OCI-M1 (cell line): ENCODE results near the gene PCNP.
A peak's percentile ranks its signal among the peaks of the same experiment; 100 is the strongest.
"Not testable (repeated sequence)": the region's sequence is repeated elsewhere in the genome, so short reads cannot be mapped to it uniquely, and the experiment has no call there.

Source experiments
- DNase-seq: peaks from one replicate; lab custom pipeline; 2025; lab: John Stamatoyannopoulos, UW

The PCNP gene

GRCh38 chr3:101567528-101568317 lies 6.3 kb upstream of the PCNP start:
- DNase-seq = no peak

DNA sequence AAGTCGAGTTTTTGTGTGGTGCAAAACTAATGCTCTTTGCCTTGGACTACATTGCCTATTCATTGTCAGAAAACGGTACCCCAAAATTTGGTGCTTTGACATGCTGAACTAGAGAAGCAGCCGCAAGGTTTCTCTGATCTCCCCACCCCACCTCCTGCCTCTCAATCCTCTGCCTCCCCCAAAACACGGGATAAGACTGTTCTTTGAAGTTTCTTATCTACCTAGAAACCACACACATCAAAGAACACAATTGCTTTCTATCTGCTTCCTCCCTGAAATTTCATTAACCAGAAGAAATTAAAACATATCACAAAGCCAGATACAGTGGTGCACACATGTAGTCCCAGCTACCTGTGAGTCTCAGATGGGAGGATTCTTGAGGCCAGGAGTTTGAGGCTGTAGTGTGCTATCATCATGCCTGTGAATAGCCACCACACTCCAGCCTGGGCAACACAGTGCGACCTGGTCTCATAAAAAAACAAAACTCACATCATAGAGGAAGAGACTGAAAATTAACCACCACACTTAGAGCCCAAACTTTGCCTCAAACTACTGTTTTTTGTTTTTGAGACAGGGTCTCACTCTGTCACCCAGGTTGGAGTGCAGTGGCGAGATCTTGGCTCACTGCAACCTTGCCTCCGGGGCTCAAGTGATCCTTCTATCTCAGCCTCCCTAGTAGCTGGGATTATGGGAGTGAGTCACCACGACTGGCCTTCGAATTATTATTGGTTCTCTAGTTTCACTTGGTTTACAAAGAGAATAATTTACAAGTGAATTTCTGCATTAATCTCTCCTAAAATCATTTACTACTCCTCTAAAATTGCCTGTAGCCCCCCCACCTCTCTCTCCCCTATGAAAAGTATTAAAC lies 2.7 kb upstream of the PCNP start:
- DNase-seq = no peak

DNA sequence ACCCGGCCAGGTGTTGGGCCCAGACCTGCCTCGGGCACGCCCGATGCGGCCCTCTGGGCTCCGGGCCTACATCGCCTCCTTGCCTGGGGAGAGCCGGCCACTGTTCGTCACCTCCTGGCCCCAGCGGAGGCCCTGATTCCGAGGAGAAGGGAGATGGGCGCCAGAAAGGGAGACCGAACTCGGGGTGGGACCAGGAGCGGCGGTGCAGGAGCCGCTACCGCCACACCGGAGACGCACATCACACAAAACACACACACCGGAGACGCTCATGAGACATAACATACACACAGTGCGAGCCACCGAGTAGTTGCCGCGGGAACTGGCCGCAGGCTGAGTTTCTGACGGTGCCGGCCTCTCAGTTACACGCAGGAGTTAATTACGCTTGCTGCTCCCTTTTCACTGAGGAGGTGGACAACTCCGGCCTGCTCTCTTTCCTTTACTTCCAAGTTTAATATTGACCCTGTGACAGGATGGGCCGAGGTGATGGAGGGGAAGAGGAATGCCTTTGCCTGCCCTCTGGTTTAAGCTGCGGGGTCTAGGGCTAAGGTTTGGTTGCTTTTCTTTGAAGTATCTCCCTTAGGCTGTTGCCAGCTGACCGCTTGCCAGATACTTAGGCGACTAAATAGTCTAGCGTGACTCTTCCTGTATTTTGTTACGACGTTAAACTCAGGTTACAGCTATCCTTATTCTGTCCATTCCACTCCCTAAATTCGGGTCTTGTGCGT lies 570 bp downstream of the PCNP start:
- peak; percentile 75 for DNase-seq

DNA sequence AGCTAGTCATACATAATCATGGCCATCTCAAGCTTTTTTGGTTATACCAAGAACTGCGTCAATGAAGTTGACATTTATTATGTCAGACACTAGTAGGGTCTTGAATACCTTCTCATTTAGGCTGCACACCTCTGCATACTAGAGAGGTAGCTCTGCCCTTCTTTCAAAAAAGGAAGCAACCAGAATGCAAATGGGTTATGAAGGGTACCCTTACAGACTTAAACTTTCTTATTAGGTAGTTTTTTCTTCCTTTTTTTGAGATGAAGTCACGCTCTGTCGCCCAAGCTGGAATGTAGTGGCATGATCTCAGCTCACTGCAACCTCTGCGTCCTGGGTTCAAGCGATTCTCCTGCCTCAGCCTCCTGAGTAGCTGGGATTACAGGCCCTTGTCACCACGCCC lies 3.3 kb downstream of the PCNP start:
- no peak for DNase-seq

GRCh38 chr3:101588616-101589015 lies 14.6 kb downstream of the PCNP start:
- no peak for DNase-seq

DNA sequence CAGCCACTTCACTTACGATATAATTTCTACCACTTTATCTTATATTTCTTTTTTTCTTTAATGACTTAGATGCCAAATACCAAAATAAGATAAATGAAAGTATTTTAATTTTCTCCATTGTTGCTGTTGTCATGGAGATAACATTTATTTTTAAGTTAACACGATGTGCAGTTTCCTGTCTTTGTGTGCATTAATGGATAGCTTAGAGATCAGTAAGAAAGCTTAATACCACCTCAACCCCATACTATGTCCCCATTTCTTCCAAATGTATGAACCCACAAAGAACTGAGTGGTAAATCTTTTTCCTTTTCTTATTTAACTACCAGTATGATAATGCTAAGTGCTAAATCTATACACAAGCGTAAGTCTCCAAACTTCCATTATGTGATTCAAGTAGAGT lies 17.1 kb downstream of the PCNP start:
- no peak for DNase-seq

- DNase-seq = no peak
Observed at GRCh38 chr3:101602731-101603130, 28.8 kb downstream of the PCNP start.

- DNase-seq = no peak
Observed at GRCh38 chr3:101603184-101603583, 29.2 kb downstream of the PCNP start.

DNA sequence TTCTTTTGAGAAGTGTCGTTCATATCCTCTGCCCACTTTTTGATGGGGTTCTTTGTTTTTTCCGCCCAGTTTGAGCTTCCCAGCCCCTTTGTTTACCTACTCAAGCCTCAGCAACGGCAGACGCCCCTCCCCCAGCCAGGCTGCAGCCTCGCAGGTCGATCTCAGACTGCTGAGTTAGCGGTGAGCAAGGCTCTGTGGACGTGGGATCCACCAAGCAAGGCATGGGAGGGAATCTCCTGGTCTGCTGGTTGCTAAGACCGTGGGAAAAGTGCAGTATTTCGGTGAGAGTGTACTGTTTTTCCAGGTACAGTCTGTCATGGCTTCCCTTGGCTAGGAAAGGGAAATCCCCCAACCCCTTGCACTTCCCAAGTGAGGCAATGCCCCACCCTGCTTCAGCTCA lies 31.4 kb downstream of the PCNP start:
- not testable (repeated sequence) for DNase-seq

- DNase-seq = no peak
Observed at GRCh38 chr3:101611023-101611422, 37.0 kb downstream of the PCNP start.

DNA sequence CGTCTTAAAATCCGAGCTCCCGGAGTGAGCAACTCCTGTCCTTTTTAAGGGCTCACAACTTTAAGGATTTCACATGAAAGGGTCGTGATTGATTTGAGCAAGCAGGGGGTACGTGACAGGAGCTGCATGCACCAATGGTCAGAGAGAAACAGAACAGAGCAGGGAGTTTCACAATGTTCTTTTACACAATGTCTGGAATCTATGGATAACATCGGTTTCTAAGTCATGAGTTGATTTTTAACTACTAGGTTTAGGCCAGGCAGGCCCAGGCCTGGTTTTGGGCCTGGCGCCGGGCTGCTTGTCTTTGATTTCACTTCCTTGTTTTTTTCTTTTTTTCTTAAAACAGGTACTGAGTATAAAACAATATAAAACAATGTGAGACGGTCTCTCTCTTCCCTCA lies 39.0 kb downstream of the PCNP start:
- DNase-seq = not testable (repeated sequence)

DNA sequence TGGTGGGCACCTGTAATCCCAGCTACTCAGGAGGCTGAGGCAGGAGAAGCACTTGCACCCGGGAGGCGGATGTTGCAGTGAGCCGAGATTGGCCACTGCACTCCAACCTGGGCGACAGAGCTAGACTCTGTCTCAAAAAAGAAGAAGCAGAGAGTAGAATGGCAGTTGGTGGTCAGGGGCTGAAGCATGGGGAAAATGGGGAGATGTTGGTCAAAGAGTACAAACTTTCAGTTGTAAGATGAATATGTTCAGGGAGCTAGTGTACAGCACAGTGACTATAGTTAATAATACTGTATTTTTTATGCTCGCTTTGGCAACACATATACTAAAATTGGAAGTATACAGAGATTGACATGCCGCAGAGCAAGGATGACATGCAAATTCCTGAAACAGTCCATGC lies 41.5 kb downstream of the PCNP start:
- no peak for DNase-seq

DNA sequence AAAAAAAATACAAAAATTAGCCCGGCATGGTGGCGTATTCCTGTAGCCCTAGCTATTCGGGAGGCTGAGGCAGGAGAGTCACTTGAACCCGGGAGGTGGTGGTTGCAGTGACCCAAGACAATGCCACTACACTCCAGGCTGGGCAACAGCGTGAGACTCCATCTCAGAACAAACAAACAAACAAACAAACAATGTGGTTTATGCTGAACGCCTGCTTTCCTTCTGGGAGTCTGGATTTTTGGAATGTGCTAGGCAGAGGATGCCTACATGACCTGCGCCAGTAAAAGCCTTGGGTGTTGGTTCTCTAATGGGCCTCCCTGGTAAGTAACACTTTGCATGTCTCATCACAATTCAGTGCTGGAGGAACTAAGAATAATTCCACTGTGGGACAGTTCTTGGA lies 43.5 kb downstream of the PCNP start:
- no peak for DNase-seq

DNA sequence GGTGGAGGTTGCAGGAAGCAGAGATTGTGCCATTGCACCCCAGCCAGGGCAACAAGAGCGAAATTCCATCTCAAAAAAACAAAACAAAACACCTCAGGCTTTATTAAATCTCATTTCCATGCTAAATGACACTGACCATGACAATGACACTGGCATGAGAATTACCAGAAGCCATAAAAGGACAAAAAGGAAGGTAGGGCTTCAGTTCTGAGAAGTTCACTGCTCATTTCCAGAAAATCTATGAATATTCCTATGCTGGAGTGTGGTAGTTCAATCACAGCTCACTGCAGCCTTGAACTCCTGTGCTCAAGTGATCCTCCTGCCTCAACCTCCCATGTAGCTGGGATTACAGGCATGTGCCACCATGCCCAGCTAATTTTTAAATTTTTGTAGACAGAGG lies 44.7 kb downstream of the PCNP start:
- no peak for DNase-seq

DNA sequence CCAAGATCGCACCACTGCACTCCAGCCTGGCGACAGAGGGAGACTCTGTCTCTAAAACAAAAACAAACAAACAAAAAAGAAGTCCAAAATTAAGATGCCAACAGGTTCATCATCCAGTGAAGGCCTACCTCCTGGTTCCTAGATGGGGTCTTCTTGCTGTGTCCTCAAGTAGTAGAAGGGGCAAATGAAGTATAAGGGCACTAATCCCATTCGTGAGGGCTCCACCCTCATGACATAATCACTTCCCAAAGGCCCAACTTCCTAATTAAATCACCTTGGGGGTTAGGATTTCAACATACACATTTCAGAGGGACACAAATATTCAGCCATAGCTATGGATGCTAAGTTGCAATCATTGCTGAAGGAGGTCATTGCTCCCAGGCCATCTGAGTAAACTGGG lies 45.8 kb downstream of the PCNP start:
- DNase-seq = no peak

GRCh38 chr3:101623656-101624055 lies 49.7 kb downstream of the PCNP start:
- DNase-seq = no peak

- no peak for DNase-seq
Observed at GRCh38 chr3:101624857-101625256, 50.9 kb downstream of the PCNP start.

DNA sequence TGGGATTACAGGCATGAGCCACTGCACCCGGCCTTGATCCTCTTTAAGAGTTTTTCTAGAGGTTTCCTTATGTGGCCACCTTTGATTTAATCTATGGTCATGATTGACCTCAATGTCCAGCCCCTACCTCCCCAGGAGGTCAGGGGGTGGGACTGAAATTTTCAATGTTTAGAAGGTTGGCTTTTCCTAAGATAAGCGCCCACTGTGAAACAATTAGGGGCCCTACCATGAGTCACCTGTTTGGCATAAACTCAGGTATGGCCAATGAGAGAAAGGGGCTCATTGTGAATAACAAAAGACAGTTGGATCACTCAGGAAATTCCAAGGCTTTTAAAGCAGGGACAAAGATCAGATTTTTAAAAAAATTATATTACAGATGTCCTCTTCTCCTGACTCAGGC lies 51.9 kb downstream of the PCNP start:
- DNase-seq = no peak

GRCh38 chr3:101629219-101629618 lies 55.2 kb downstream of the PCNP start:
- peak; percentile 39 for DNase-seq

GRCh38 chr3:101631098-101631796 lies 57.3 kb downstream of the PCNP start:
- no peak for DNase-seq

- not testable (repeated sequence) for DNase-seq
Observed at GRCh38 chr3:101631959-101632358, 58.0 kb downstream of the PCNP start.

- no peak for DNase-seq
Observed at GRCh38 chr3:101632586-101632985, 58.6 kb downstream of the PCNP start.
